MM.1S (cell line): ENCODE data around the gene PPP2R2C.

ENCODE experiments used
- DNase-seq: peaks from one replicate; pipeline ENCODE4 v3.0.0-alpha.2; 2015
- H2AFZ ChIP-seq: fragments of 300-600 bp; sonication (generic); 2 replicates; pipeline ENCODE4 v1.6.0; 2016; ENCODE audit warnings: antibody characterized with exemption, low read length
- H3F3A ChIP-seq: fragments of 300-600 bp; sonication (generic); 2 replicates; pipeline ENCODE4 v1.6.1; 2016; ENCODE audit warnings: mild to moderate bottlenecking, antibody characterized with exemption, low read length, moderate library complexity, mixed read lengths; ENCODE audit not compliant: insufficient read depth
- H3K27ac ChIP-seq: fragments of 300-600 bp; sonication (generic); 2 replicates; pipeline ENCODE4 v1.5.1; 2016; ENCODE audit warnings: mild to moderate bottlenecking, low read length
- H3K27me3 ChIP-seq: fragments of 300-600 bp; sonication (generic); replicated peaks from 2 replicates; pipeline ENCODE4 v1.6.0; 2016; ENCODE audit warnings: low read length; ENCODE audit not compliant: insufficient read depth
- H3K36me3 ChIP-seq: fragments of 300-600 bp; sonication (generic); replicated peaks from 2 replicates; pipeline ENCODE4 v1.6.1; 2016; ENCODE audit warnings: mild to moderate bottlenecking, low read length, mixed read lengths; ENCODE audit not compliant: insufficient read depth
- H3K4me1 ChIP-seq: fragments of 300-600 bp; sonication (generic); 2 replicates; pipeline ENCODE4 v1.6.1; 2016; ENCODE audit warnings: low read length, mixed read lengths
- H3K4me2 ChIP-seq: fragments of 300-600 bp; sonication (generic); 2 replicates; pipeline ENCODE4 v1.6.0; 2016; ENCODE audit warnings: low read depth, low read length
- H3K4me3 ChIP-seq: fragments of 300-600 bp; sonication (generic); 2 replicates; pipeline ENCODE4 v1.5.1; 2016; ENCODE audit warnings: low read length, mixed read lengths
- H3K79me2 ChIP-seq: fragments of 300-600 bp; sonication (generic); 2 replicates; pipeline ENCODE4 v1.6.1; 2016; ENCODE audit warnings: mixed run types, low read length, mixed read lengths
- H3K9ac ChIP-seq: fragments of 300-600 bp; sonication (generic); 2 replicates; pipeline ENCODE4 v1.6.1; 2016; ENCODE audit warnings: low read length, mixed read lengths
- H3K9me2 ChIP-seq: fragments of 300-600 bp; sonication (generic); replicated peaks from 2 replicates; pipeline ENCODE4 v1.6.1; 2016; ENCODE audit warnings: mild to moderate bottlenecking, low read length, mixed read lengths; ENCODE audit not compliant: insufficient read depth
- H3K9me3 ChIP-seq: fragments of 300-600 bp; sonication (generic); replicated peaks from 2 replicates; pipeline ENCODE4 v1.6.1; 2016; ENCODE audit warnings: mild to moderate bottlenecking, low read length, mixed read lengths; ENCODE audit not compliant: insufficient read depth
- H4K20me1 ChIP-seq: fragments of 300-600 bp; sonication (generic); 2 replicates; pipeline ENCODE4 v1.6.1; 2016; ENCODE audit warnings: mild to moderate bottlenecking, low read length, moderate library complexity, mixed read lengths; ENCODE audit not compliant: insufficient read depth
- EZH2 ChIP-seq: fragments of 300-600 bp; sonication (generic); optimal IDR thresholded peaks from 2 replicates; pipeline ENCODE3; 2017; ENCODE audit warnings: low read depth, mild to moderate bottlenecking, antibody characterized with exemption, low read length, mixed read lengths
- EZH2phosphoT487 ChIP-seq: fragments of 300-600 bp; sonication (generic); IDR thresholded peaks from 2 replicates; pipeline ENCODE4 v1.6.1; 2018; ENCODE audit warnings: antibody characterized with exemption, low read length
- TF ChIP-seq, protein P1 (sequence below): fragments of 300-600 bp; sonication (generic); IDR thresholded peaks from 2 replicates; pipeline ENCODE4 v1.5.1; 2016; ENCODE audit warnings: antibody characterized with exemption, low read length, mixed read lengths

PPP2R2C gene

DNA sequence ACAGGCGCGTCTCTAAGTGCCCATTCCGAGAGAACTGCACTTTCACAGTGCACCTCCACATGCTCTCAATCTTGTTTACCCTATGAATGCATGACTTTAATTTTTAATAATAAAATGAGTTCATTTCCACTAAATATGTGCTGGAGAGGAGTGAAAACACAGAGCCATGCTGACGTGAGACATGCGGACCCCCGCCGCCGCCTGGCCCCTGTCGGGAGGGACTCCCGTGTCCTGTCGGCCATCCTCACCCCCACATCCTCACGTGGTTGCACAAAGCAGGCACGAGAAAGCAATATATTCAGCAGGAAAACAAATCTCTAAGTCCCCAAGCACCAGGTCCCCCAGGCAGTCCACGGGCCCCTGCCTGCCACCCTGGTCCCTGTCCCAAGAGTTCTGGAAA lies 23.1 kb downstream of the PPP2R2C start:
- TF ChIP-seq EZH2phosphoT487, result no peak
- TF ChIP-seq EZH2, result no peak
- TF ChIP-seq, protein P1, sequence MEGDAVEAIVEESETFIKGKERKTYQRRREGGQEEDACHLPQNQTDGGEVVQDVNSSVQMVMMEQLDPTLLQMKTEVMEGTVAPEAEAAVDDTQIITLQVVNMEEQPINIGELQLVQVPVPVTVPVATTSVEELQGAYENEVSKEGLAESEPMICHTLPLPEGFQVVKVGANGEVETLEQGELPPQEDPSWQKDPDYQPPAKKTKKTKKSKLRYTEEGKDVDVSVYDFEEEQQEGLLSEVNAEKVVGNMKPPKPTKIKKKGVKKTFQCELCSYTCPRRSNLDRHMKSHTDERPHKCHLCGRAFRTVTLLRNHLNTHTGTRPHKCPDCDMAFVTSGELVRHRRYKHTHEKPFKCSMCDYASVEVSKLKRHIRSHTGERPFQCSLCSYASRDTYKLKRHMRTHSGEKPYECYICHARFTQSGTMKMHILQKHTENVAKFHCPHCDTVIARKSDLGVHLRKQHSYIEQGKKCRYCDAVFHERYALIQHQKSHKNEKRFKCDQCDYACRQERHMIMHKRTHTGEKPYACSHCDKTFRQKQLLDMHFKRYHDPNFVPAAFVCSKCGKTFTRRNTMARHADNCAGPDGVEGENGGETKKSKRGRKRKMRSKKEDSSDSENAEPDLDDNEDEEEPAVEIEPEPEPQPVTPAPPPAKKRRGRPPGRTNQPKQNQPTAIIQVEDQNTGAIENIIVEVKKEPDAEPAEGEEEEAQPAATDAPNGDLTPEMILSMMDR, result no peak
- Histone ChIP-seq H3K9me2 (no peaks in the 10 kb centered on the region), H3K27me3 (peaks cover 96% of the 10 kb centered on the region), H3K79me2 (no peaks in the 10 kb centered on the region), H3K9me3 (no peaks in the 10 kb centered on the region), H3K27ac (no peak overlapping the region), H4K20me1 (no peaks in the 10 kb centered on the region), H2AFZ (no peak overlapping the region), H3K4me3 (no peak overlapping the region), H3K9ac (no peak overlapping the region), H3K4me2 (no peak overlapping the region), H3F3A (no peaks in the 10 kb centered on the region), H3K36me3 (no peaks in the 10 kb centered on the region), H3K4me1 (no peaks in the 10 kb centered on the region)
- DNase-seq, result no peak

DNA sequence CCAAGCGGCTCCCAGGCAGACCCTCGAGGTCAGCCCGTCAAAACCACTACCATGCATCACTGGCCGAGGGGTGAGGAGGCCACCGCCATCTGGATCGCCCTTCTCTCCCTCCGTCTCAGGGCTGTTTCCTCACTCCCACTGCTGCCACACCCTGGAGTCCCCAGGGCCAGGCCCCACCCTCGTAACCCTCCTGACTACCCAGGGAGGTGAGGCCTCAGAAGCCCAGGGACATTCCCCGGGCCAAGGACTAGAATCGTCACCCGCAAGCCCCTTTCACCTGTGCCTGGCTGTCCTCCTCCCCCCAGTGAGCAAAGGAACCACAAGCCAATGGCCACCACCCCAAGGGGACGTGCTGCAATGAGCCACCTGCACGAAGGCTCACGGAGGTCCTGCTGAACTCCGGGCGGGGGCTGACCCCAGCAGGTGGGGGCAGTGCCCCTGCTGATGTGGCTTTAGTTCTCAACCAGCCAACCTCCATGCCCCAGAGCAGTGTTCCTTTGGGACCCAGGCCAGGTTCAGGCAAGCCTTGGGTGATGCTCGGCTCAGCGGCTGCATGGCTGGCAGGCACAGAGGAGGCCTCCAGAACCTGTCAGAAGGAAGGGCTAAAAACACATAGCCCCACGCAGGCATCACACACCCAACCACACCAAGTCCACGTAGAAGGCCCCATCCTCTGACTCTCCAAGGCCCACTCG lies 23.8 kb downstream of the PPP2R2C start:
- H3K9me2 ChIP-seq, result no peaks in the 10 kb centered on the region
- no peak overlapping the region for H3K4me3 ChIP-seq
- H3K27ac ChIP-seq, result no peak overlapping the region
- no peaks in the 10 kb centered on the region for H3K79me2 ChIP-seq
- H3K9me3 ChIP-seq, result no peaks in the 10 kb centered on the region
- no peak overlapping the region for H2AFZ ChIP-seq
- H3K27me3 ChIP-seq, result peaks cover 96% of the 10 kb centered on the region
- no peak for TF ChIP-seq EZH2phosphoT487
- TF ChIP-seq, protein P1, result no peak
- no peak overlapping the region for H3K9ac ChIP-seq
- no peak overlapping the region for H3K4me2 ChIP-seq
- no peaks in the 10 kb centered on the region for H4K20me1 ChIP-seq
- H3K4me1 ChIP-seq, result no peaks in the 10 kb centered on the region
- H3K36me3 ChIP-seq, result no peaks in the 10 kb centered on the region
- DNase-seq, result no peak
- H3F3A ChIP-seq, result no peaks in the 10 kb centered on the region

DNA sequence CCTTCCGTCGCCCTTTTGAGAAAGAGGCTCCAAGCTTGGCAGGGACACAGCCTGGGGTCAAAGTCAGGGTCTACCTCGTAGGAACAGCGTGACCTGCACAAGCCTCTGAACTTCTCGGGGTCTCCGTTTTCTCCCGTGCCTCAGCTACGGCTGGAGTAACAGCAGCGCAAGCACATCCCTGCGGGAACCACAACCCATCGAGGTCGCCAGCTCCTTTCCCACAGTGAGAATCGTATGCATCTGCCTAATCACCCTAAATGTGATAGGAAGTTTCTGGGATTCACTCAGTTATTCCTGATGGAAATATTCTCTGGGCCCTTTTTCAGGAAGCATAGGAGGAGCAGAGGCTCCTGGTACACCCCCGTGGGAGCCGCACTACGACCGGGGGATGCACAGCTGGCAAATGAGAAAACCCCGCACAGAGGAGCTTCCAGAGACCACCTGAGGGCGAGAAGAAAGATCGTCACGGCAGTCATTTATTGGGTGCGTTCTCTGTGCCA lies 24.7 kb downstream of the PPP2R2C start:
- no peaks in the 10 kb centered on the region for H3K36me3 ChIP-seq
- no peak overlapping the region for H3K4me3 ChIP-seq
- H3F3A ChIP-seq, result no peaks in the 10 kb centered on the region
- peaks cover 97% of the 10 kb centered on the region for H3K27me3 ChIP-seq
- H2AFZ ChIP-seq, result no peak overlapping the region
- H3K9me3 ChIP-seq, result no peaks in the 10 kb centered on the region
- no peak overlapping the region for H3K9ac ChIP-seq
- no peaks in the 10 kb centered on the region for H3K9me2 ChIP-seq
- H4K20me1 ChIP-seq, result no peaks in the 10 kb centered on the region
- no peak overlapping the region for H3K4me2 ChIP-seq
- DNase-seq, result no peak
- H3K4me1 ChIP-seq, result no peaks in the 10 kb centered on the region
- H3K79me2 ChIP-seq, result no peaks in the 10 kb centered on the region
- TF ChIP-seq EZH2phosphoT487 (no peak), EZH2 (no peak)
- TF ChIP-seq, protein P1, result no peak
- H3K27ac ChIP-seq, result no peak overlapping the region
